HFF-Myc (cell line): ENCODE results near the gene LDLRAD3.

Experiments
- DNase-seq: peaks from one replicate; pipeline ENCODE4 v3.0.0-alpha.2; 2011; ENCODE audit warnings: low read depth; ENCODE audit errors: extremely low read depth
- H3K4me3 ChIP-seq: replicated peaks from 2 replicates; pipeline ENCODE4 v1.5.1; 2011; ENCODE audit warnings: low read depth, mild to moderate bottlenecking, control low read depth, low read length
- TF ChIP-seq, protein P1 (sequence below): IDR thresholded peaks from 2 replicates; pipeline ENCODE4 v1.5.1; 2012; ENCODE audit warnings: mild to moderate bottlenecking, low read depth, low read length, control low read depth; ENCODE audit errors: missing control alignments

The LDLRAD3 gene

DNA sequence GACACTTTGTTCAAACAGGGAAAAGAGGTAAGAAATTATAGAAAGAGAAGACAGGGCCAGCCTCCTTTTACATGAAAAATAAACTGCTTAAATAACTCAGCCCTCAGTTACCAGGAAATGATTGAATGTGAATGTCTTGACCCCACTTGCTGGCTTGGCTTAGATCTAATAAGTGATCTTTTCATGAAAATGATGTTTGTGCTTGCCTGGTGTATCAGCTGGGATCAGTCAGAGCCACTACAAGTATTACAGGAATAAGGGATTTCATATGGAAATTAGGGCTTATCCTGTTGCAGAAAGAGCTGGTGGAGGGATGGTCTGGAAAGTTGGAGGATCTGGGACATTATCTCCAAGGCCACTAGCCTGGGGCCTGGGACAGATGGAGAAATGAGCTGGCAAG, 293.5 kb downstream of the LDLRAD3 start:
- no peak for DNase-seq
- no peak overlapping the region for H3K4me3 ChIP-seq
- TF ChIP-seq, protein P1, sequence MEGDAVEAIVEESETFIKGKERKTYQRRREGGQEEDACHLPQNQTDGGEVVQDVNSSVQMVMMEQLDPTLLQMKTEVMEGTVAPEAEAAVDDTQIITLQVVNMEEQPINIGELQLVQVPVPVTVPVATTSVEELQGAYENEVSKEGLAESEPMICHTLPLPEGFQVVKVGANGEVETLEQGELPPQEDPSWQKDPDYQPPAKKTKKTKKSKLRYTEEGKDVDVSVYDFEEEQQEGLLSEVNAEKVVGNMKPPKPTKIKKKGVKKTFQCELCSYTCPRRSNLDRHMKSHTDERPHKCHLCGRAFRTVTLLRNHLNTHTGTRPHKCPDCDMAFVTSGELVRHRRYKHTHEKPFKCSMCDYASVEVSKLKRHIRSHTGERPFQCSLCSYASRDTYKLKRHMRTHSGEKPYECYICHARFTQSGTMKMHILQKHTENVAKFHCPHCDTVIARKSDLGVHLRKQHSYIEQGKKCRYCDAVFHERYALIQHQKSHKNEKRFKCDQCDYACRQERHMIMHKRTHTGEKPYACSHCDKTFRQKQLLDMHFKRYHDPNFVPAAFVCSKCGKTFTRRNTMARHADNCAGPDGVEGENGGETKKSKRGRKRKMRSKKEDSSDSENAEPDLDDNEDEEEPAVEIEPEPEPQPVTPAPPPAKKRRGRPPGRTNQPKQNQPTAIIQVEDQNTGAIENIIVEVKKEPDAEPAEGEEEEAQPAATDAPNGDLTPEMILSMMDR = no peak

DNA sequence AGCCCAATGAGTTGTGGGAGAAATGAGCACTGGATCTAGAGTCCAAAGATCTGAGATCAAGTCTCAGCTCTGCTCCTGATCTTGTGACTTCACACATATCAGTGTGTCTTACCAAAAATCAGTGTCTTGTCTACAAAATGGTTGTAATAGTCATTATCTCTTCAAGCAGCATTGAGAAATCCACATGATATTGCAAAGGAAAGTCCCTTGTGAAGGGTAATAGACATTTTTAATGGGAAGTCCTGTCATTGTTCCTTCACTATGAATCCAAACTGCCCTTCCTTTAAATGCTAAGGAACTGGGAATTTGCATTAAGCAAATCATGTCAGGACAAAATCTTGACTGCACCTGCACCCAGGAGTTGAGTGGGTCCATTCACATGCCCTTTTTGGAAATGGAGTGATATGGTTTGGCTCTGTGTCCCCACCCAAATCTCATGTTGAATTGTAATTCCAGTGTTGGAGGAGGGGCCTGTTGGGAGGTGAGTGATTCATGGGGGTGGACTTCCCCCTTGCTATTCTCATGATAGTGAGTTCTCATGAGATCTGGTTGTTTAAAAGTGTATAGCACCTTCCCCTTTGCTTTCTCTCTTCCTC, 294.3 kb downstream of the LDLRAD3 start:
- H3K4me3 ChIP-seq = no peak overlapping the region
- DNase-seq = no peak

DNA sequence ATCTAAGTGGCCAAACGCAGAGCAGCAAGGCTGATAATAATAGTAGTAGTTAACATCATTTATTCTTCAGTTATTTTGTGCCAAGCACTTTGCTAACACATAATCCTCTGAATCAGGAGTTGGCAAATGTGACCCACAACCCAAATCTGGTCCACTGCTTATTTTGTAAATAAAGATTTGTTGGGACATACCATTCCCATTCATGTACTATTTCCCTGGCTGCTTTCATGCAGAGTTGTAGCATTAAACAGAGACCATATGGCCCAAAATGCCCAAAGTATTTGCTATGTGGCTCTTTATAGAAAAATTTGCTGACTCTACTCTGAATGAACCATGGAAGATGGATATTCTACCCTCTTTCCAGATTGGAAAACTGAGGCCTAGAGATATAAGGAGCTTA, 295.0 kb downstream of the LDLRAD3 start:
- TF ChIP-seq, protein P1 = no peak
- H3K4me3 ChIP-seq = no peak overlapping the region
- DNase-seq = no peak

More for the DNA sequence above, 294.3 kb downstream of the LDLRAD3 start:
- TF ChIP-seq, protein P1 = no peak

DNA sequence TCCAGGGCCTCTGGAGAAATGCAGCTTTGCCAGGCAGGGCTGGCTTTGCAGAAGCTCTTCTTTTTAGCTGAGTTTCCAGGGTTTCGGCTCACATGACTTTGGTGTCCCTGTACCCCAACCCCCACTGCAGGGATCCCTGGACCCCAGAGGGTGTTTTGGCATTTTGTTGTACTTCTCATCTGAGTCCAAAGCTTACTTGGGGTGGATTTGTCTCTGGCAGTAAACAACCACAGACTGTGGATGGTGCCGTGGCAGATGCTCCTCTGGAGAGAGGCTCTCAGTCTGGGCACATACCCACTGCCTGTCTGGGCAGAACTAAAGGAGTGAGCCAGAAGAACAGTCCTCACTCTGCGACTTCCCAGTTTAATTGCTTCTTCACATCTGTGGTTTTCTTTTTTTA, 295.8 kb downstream of the LDLRAD3 start:
- no peak for DNase-seq
- H3K4me3 ChIP-seq = no peak overlapping the region

DNA sequence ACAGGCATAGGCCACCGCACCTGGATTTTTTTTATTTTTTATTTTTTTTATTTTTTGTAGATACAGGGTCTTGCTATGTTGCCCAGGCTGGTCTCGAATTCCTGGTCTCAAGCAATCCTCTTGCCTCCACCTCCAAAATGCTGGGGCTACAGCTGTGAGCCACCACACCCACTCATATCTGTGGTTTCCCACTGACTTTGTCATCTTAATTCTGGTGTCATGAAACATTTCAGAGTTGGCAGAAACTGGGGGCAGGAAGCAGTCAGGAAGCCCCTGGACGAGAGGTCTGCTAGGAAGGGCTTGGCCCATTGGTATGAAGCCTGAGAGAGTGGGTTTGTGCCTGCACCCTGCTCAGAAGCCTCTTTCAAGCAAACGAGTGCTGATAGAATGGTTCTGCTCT, 296.3 kb downstream of the LDLRAD3 start:
- no peak overlapping the region for H3K4me3 ChIP-seq
- no peak for DNase-seq
- TF ChIP-seq, protein P1 = no peak

More for the DNA sequence above, 295.8 kb downstream of the LDLRAD3 start:
- TF ChIP-seq, protein P1 = no peak

DNA sequence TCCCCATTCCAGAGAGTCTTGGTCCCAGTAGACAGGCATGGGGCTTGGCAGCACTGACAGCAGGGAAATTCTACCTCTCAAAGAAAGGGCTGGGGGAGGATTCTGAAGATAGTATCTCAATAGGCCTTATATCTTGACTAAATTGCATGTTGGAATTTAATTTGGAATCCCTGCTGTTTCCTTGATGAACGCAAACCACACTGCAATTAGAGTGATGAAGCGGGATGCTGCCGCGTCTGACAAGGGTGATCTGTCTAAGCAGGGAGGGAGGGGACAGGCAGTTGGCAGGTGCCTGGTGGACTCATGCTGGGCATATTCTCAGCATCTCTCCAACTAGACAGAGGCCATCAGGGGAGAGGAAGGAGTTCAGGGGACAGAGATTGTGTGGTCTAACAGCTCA, 296.9 kb downstream of the LDLRAD3 start:
- H3K4me3 ChIP-seq = no peak overlapping the region
- TF ChIP-seq, protein P1 = no peak
- DNase-seq = no peak

DNA sequence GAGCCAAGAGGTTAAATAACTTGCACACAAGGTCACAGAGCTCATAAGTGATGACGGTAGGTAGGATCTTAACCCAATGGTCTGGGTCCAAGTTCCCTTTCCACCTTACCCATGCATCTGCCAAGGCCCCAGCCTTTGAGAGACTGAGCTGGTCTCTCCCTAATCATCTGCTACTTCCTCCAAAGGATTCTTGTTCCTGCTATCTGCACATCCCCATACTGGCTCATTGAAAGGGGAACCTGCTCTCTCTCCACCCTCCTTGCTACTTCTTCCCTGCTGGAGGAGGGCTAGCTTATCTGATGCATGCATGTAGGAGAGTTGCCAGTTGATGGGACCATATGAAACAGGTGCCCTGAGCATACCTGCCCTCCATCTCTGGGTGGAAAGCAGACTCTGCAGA, 297.6 kb downstream of the LDLRAD3 start:
- TF ChIP-seq, protein P1 = no peak
- H3K4me3 ChIP-seq = no peak overlapping the region
- no peak for DNase-seq
